Fibroblast of lung (primary cell): ENCODE measurements around the gene PIP5KL1.

Experiments
- EZH2 ChIP-seq: IDR thresholded peaks from 2 replicates; pipeline ENCODE4 v1.5.1; 2012; ENCODE audit warnings: low read length, control low read depth, mild to moderate bottlenecking; ENCODE audit errors: missing control alignments
- TF ChIP-seq, protein P1 (sequence below), 2 donors: IDR thresholded peaks in 1 of 2; conservative IDR thresholded peaks in 1 of 2; 1 replicate in 1 of 2; 2 replicates in 1 of 2; pipeline ENCODE4 v1.5.1; 2011 to 2012; ENCODE audit warnings: low read length in 2 of 2, control low read depth in 1 of 2, inconsistent platforms in 1 of 2, low read depth in 1 of 2, mild to moderate bottlenecking in 1 of 2

GRCh38 chr9:127958728-127959127 lies 28.2 kb upstream of the PIP5KL1 start:
- TF ChIP-seq, protein P1, sequence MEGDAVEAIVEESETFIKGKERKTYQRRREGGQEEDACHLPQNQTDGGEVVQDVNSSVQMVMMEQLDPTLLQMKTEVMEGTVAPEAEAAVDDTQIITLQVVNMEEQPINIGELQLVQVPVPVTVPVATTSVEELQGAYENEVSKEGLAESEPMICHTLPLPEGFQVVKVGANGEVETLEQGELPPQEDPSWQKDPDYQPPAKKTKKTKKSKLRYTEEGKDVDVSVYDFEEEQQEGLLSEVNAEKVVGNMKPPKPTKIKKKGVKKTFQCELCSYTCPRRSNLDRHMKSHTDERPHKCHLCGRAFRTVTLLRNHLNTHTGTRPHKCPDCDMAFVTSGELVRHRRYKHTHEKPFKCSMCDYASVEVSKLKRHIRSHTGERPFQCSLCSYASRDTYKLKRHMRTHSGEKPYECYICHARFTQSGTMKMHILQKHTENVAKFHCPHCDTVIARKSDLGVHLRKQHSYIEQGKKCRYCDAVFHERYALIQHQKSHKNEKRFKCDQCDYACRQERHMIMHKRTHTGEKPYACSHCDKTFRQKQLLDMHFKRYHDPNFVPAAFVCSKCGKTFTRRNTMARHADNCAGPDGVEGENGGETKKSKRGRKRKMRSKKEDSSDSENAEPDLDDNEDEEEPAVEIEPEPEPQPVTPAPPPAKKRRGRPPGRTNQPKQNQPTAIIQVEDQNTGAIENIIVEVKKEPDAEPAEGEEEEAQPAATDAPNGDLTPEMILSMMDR (conservative IDR thresholded peaks at IDR 0.05 in 1 of 2, IDR thresholded peaks at IDR 0.05 in 1 of 2; ENCODE audit: low read depth in 1 of 2, low read length in 2 of 2) = no peak
- TF ChIP-seq EZH2 = no peak
